GM18870 (cell line): Measurements from ENCODE around the gene RIT2.

Source experiments
- ATAC-seq: cut with Tn5 transposase; IDR thresholded peaks from one replicate; pipeline ENCODE4 v1.9.1; 2021; ENCODE audit warnings: moderate library complexity; ENCODE audit not compliant: unreplicated experiment

The RIT2 gene

DNA sequence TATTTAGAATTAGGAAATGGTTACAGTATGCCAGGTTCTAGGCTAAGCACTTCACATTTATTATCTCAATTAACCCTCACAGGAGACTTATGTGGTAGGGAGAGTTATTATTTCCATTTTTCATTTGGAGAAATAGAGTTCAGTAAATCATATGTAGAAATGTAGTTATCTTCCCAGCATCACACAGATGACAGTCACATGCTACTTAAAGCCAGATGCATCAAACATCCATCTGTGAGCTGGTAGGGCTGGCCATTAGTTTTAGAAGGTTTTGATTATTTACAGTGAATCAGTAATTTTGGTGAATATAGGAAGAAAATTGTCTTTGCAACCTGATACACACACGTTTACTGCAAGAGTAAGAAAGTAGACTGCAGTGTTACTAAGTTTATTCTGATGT, 97.9 kb downstream of the RIT2 start:
- ATAC-seq = no peak

DNA sequence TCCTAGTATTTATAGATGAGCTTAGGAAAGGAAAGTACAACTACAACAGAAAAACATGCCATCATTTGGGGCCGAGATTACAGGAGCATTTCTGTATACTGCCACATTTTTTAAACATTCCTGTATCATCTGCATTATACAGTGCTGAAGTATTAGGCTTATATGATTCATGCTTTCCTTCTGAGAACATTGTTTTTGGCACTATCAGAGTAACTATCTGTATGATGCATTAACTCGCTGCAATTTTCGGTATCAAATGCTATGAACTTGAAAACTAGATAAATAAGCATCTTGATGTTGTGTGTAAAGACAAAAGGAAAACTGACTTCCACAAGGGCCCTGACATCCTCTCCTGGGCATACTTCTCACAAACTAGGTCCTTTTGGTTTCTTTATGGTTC, 102.0 kb downstream of the RIT2 start:
- ATAC-seq = no peak

GRCh38 chr18:43012951-43013350, 102.5 kb downstream of the RIT2 start:
- ATAC-seq = no peak

GRCh38 chr18:43010611-43011010, 104.9 kb downstream of the RIT2 start:
- no peak for ATAC-seq

DNA sequence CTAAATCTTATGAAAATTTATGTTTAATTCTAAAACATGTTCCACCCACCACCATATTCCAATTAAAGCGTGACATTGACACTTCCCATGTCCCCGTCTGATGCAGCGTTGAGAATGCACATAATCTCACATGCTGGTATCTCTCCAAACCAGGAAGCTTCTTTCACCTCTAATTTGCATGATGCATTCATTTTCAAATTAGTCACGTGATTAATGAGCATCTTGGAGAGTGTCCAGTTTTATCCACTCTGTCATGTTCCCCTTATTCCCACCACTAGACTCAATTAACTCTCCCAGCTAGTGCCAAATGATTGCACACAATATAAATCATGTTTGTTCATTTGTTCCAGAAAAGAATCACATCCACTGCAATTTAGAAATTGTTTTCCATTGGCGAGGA, 105.8 kb downstream of the RIT2 start:
- ATAC-seq = no peak

GRCh38 chr18:43007365-43007764, 108.1 kb downstream of the RIT2 start:
- ATAC-seq = no peak

GRCh38 chr18:43004421-43004820, 111.1 kb downstream of the RIT2 start:
- ATAC-seq = no peak

GRCh38 chr18:43001821-43002220, 113.7 kb downstream of the RIT2 start:
- no peak for ATAC-seq

- ATAC-seq = no peak
Measured at GRCh38 chr18:42996824-42997223, 118.7 kb downstream of the RIT2 start.

DNA sequence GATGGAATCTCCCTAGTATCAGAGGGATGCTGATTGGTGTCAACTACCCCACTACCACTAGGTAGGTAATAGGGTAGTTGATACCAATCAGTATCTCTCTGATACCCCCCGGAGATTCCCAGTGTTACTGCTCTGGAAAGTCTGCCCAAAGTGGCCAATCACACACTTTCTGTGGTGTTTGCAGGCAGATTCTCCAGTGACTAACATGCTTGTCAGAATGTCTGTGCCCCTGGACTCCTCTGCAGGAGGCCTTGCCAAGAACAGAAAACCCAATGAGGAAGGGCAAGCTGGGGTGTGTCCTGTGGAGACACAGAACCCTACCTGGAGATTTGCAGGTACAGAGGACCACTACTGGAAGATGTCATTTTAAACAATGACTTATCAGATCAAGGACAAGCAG, 135.1 kb downstream of the RIT2 start:
- ATAC-seq = no peak

- ATAC-seq = no peak
Measured at GRCh38 chr18:42977982-42978637, 137.4 kb downstream of the RIT2 start.

GRCh38 chr18:42976869-42977590, 138.5 kb downstream of the RIT2 start:
- no peak for ATAC-seq

DNA sequence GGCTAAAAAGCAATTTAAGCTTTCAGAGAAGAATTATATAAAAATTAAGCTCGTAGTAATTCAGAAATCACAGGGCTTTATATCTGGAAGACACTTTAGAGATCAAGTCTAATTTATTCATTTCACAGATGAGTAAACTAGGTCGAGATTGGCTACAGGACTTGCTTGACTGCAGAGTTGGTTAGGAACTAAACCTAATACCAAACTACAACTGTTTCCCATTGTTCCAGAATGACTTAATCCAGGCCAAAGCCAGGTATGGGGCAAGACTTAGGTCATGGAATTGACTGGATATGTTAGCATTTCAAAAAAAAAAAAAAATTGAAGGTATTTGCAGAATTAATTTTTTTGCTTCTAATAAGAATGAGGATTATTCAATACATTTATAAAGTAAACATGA, 146.1 kb downstream of the RIT2 start:
- ATAC-seq = no peak

GRCh38 chr18:42961298-42961697, 154.2 kb downstream of the RIT2 start:
- no peak for ATAC-seq

GRCh38 chr18:42959528-42959927, 156.0 kb downstream of the RIT2 start:
- no peak for ATAC-seq

GRCh38 chr18:42958353-42958752, 157.1 kb downstream of the RIT2 start:
- ATAC-seq = no peak

- no peak for ATAC-seq
Measured at GRCh38 chr18:42956287-42956686, 159.2 kb downstream of the RIT2 start.

- no peak for ATAC-seq
Measured at GRCh38 chr18:42954887-42955286, 160.6 kb downstream of the RIT2 start.

DNA sequence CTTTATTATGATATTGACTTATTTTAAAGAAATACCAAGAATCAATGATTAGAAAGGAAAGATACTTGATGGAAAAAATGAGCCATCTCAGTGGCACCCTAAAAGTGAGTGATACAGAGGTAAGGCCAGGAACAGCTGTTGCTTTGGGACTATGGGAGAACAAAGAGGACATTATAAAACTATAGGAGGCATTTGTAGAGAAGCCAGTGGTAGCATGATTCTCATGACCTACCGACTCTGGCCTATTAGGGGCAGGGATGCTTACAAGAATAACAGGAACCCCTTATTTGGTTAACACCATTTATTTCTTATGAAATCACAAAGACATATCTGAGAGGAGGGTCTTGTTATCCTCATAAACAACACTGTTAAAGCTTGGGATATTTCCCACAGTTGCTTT, 162.2 kb downstream of the RIT2 start:
- ATAC-seq = no peak

- ATAC-seq = no peak
Measured at GRCh38 chr18:42950732-42951131, 164.8 kb downstream of the RIT2 start.

DNA sequence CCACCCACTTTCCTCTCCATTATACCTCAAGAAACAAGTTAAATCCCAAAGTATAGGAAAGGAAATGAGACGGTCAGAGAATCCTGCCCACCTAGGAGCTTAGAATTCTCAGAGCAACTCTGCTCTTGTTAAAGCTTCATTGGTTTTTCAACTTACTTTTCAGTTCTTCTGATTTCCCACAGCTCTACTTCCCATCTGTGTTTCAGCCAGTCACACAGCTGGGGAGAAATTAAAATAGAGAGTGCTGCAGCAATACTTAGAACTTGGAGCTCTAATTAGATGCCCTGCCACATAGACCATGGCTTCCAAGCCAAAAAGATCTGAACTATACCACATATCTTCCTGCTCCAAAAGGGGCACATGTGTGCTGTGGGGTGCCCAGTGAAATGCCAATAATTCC, 166.7 kb downstream of the RIT2 start:
- no peak for ATAC-seq

- no peak for ATAC-seq
Measured at GRCh38 chr18:42941860-42942259, 173.6 kb downstream of the RIT2 start.

DNA sequence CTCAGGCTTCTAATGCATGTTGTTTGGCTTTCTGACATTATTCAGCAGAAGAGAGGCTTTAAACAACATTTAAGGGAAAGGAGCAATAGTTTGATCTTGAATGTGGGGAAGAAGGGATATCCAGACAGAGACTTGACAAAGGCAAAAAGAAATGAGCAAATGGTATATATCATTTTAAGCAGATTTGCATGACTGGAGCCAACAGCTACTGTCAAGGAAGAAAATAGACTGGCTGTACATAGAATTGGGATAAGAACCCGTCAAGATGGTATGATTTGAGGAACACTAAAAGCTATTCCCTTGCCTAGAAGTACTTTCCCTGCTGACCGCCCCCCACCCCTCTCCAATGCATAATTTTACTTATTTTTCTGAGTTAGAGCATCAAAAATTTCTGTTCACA, 174.5 kb downstream of the RIT2 start:
- ATAC-seq = no peak
